Measurements from ENCODE around the gene TBRG4. TPM values are rescaled to one million over a fixed set of nuclear protein-coding genes. Genes with fewer than 3 reads are reported as not detected.
"Not testable (repeated sequence)": the region's sequence is repeated elsewhere in the genome, so short reads cannot be mapped to it uniquely, and the experiment has no call there.

TBRG4 gene
- total RNA-seq, 6 experiments from 2014 or later: 53.8 to 68.1 (median 61.2) TPM

DNA sequence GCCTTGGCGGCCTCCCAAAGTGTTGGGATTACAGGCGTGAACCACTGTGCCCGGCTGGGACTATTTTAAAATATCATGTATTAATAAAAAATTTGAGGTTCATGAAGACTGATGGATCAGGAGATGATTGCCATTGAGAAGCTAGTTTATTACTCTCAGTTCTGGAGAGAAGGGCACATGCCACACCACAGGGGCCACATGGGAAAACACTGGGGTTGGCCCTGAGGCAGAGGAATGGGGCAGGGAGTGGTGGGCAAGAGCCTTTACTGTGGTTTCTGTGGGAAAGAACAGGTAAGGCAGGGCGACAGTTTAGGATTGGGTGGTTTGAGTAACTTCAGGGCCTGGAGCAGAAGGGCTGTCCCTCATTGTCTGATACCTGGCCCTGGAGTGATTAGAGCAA lies 6.8 kb upstream of the TBRG4 start:
- Mint-ChIP-seq H3K9me3 (no peaks in the 10 kb centered on the region), H3K27ac (no peak overlapping the region), H3K36me3 (ENCODE audit: low read depth) (no peaks in the 10 kb centered on the region), H3K4me3 (no peak overlapping the region), H3K4me1 (ENCODE audit: low read depth) (no peaks in the 10 kb centered on the region), H3K27me3 (ENCODE audit: insufficient read depth) (peaks cover 19% of the 10 kb centered on the region)
- no peak for DNase-seq
- TF ChIP-seq, protein P1, sequence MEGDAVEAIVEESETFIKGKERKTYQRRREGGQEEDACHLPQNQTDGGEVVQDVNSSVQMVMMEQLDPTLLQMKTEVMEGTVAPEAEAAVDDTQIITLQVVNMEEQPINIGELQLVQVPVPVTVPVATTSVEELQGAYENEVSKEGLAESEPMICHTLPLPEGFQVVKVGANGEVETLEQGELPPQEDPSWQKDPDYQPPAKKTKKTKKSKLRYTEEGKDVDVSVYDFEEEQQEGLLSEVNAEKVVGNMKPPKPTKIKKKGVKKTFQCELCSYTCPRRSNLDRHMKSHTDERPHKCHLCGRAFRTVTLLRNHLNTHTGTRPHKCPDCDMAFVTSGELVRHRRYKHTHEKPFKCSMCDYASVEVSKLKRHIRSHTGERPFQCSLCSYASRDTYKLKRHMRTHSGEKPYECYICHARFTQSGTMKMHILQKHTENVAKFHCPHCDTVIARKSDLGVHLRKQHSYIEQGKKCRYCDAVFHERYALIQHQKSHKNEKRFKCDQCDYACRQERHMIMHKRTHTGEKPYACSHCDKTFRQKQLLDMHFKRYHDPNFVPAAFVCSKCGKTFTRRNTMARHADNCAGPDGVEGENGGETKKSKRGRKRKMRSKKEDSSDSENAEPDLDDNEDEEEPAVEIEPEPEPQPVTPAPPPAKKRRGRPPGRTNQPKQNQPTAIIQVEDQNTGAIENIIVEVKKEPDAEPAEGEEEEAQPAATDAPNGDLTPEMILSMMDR (IDR thresholded peaks at IDR 0.05): no peak

DNA sequence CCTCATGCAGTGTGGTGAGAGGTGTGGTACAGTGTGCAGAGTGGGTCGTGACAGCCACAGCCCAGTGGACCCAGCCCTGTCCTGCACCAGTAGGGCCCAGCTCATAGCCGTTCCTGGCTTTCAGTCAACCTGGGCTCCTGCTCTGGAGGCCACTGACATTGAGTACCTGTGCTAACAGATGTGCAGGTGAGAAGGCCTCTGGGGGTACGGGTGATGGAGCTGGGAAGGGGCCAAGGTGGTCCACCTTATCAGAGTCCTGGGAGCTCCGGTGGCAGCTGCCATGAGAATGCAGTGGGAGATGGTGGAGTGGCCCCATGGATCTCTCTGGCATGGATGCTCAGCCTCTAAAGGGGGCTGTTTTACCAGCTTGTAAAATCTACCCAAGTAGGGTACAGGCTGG lies 6.1 kb upstream of the TBRG4 start:
- no peak for DNase-seq
- Mint-ChIP-seq H3K27me3 (ENCODE audit: insufficient read depth) (peaks cover 19% of the 10 kb centered on the region), H3K4me3 (no peak overlapping the region), H3K9me3 (no peaks in the 10 kb centered on the region), H3K4me1 (ENCODE audit: low read depth) (peaks cover 6% of the 10 kb centered on the region), H3K36me3 (ENCODE audit: low read depth) (no peaks in the 10 kb centered on the region), H3K27ac (no peak overlapping the region)
- TF ChIP-seq, protein P1 (IDR thresholded peaks at IDR 0.05): no peak

DNA sequence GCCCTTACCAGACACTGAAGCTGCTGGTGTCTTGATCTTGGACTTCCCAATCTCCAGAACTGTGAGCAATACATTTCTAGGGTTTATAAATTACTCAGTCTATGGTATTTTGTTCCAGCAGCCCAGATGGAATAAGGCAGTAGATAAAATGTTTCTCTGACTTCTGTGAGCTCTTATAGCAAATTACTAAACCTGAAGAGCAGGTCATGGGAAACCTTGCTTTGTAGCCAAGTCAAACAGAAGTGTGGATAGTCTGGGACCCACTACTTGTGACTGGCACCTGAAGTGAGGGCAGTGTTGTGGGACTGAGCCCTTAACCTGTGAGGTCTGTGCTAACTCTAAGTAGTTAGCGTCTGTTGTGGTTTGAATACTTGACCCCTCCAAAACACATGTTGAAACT lies 4.6 kb upstream of the TBRG4 start:
- H3K9me3 Mint-ChIP-seq: no peaks in the 10 kb centered on the region
- H3K4me3 Mint-ChIP-seq: no peak overlapping the region
- H3K27ac Mint-ChIP-seq: no peak overlapping the region
- no peak for DNase-seq
- peaks cover 15% of the 10 kb centered on the region for H3K4me1 Mint-ChIP-seq (ENCODE audit: low read depth)
- H3K27me3 Mint-ChIP-seq (ENCODE audit: insufficient read depth): peaks cover 19% of the 10 kb centered on the region
- no peaks in the 10 kb centered on the region for H3K36me3 Mint-ChIP-seq (ENCODE audit: low read depth)
- TF ChIP-seq, protein P1 (IDR thresholded peaks at IDR 0.05): no peak

DNA sequence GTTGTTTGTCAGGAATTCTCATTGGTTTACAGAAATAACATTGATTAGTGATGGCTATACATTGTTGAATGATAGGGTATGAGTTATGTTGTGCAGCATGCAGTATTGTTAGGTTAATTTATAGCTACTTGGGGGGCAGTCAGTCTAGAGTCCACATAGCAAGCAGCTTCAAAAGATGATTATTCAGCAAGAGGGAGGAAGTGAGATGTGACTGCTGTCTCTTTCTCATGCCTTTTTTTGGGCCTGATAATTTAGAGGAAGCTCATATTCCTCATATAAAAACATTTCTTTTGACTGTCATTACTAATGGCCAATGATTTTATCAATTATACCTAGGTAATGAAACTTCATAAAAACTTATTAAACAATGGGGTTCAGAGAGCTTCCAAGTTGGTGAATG lies 3.4 kb upstream of the TBRG4 start:
- Mint-ChIP-seq H3K27ac (no peak overlapping the region), H3K4me3 (no peak overlapping the region), H3K36me3 (ENCODE audit: low read depth) (peaks cover 7% of the 10 kb centered on the region; the same call in 1 of the 2 replicates), H3K27me3 (ENCODE audit: insufficient read depth) (peaks cover 18% of the 10 kb centered on the region), H3K4me1 (ENCODE audit: low read depth) (peaks cover 20% of the 10 kb centered on the region), H3K9me3 (no peaks in the 10 kb centered on the region)
- DNase-seq: no peak
- TF ChIP-seq, protein P1 (IDR thresholded peaks at IDR 0.05): no peak

DNA sequence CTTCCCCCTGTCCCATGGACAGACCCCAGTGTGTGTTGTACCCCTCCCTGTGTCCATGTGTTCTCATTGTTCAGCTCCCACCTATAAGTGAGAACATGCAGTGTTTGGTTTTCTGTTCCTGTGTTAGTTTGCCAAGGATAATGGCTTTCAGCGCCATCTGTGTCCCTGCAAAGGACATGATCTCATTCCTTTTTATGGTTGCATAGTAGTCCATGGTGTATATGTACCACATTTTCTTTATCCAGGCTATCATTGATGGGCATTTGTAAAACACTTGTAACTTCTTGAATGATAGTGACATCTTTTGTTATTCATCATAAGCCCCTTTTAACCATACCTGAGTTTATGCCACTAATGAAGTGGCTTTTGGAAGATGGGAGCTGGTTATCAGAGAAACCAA lies 2.8 kb upstream of the TBRG4 start:
- H3K36me3 Mint-ChIP-seq (ENCODE audit: low read depth); H3K9me3 Mint-ChIP-seq; DNase-seq; H3K27ac Mint-ChIP-seq; H3K4me3 Mint-ChIP-seq: not testable (repeated sequence)
- Mint-ChIP-seq H3K27me3 (ENCODE audit: insufficient read depth) (peaks cover 15% of the 10 kb centered on the region), H3K4me1 (ENCODE audit: low read depth) (peaks cover 22% of the 10 kb centered on the region)

DNA sequence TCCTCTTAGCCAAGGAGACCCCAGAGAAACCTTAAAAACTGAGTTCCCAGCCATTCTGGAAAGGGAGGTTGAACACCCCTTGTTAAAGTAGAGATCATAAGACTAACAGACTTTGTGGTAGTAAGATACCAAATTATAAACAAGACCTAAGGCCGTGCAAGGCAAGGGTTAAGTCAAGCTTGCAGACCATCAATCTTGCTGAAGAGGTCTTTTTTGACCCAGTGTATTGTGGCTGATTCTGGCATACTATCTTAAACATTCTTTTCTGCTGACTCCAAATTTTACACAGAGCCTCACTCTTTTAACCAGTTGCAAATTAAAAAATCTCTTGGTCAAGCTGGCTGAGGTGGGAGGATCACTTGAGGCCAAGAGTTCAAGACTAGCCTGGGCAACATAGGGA lies 1.2 kb upstream of the TBRG4 start:
- TF ChIP-seq, protein P1 (IDR thresholded peaks at IDR 0.05): no peak
- H3K36me3 Mint-ChIP-seq (ENCODE audit: low read depth): peaks cover 13% of the 10 kb centered on the region; the same call in 1 of the 2 replicates
- peak; percentile 18 for DNase-seq
- H3K9me3 Mint-ChIP-seq: no peaks in the 10 kb centered on the region
- peaks cover 10% of the 10 kb centered on the region for H3K27me3 Mint-ChIP-seq (ENCODE audit: insufficient read depth)
- H3K4me1 Mint-ChIP-seq (ENCODE audit: low read depth): peaks cover 35% of the 10 kb centered on the region
- H3K4me3 Mint-ChIP-seq: peak overlapping the region; percentile 95
- peak overlapping the region; percentile 96 for H3K27ac Mint-ChIP-seq
